IPS-15b (cell line): Measurements from ENCODE around the gene GCN1.

Source experiments
- H3K27me3 ChIP-seq: one replicate; pipeline ENCODE4 v1.6.1; 2013; ENCODE audit warnings: low read length; ENCODE audit not compliant: control insufficient read depth, insufficient read depth
- H3K36me3 ChIP-seq: one replicate; pipeline ENCODE4 v1.6.1; 2013; ENCODE audit warnings: low read length; ENCODE audit not compliant: control insufficient read depth, insufficient read depth
- H3K4me1 ChIP-seq: one replicate; pipeline ENCODE4 v1.6.1; 2013; ENCODE audit warnings: mild to moderate bottlenecking, low read length; ENCODE audit not compliant: control insufficient read depth, insufficient read depth
- H3K4me3 ChIP-seq: one replicate; pipeline ENCODE4 v1.5.1; 2013; ENCODE audit warnings: low read depth, low read length
- H3K9ac ChIP-seq: one replicate; pipeline ENCODE4 v1.6.1; 2013; ENCODE audit warnings: low read depth, mild to moderate bottlenecking, low read length
- H3K9me3 ChIP-seq: one replicate; pipeline ENCODE4 v1.6.1; 2013; ENCODE audit warnings: mild to moderate bottlenecking, low read length; ENCODE audit not compliant: control insufficient read depth, insufficient read depth

GCN1 gene

GRCh38 chr12:120164293-120164692 lies 30.2 kb downstream of the GCN1 start:
- H3K4me3 ChIP-seq, result no peak overlapping the region
- no peaks in the 10 kb centered on the region for H3K9me3 ChIP-seq
- H3K9ac ChIP-seq, result no peak overlapping the region
- H3K4me1 ChIP-seq, result no peaks in the 10 kb centered on the region
- peaks cover 71% of the 10 kb centered on the region for H3K36me3 ChIP-seq
- no peaks in the 10 kb centered on the region for H3K27me3 ChIP-seq

- Histone ChIP-seq H3K4me3 (no peak overlapping the region), H3K9me3 (no peaks in the 10 kb centered on the region), H3K9ac (no peak overlapping the region), H3K4me1 (no peaks in the 10 kb centered on the region), H3K27me3 (no peaks in the 10 kb centered on the region), H3K36me3 (peaks cover 74% of the 10 kb centered on the region)
Measured at GRCh38 chr12:120162763-120163162, 31.8 kb downstream of the GCN1 start.

- Histone ChIP-seq H3K36me3 (peaks cover 82% of the 10 kb centered on the region), H3K4me3 (no peak overlapping the region), H3K9me3 (no peaks in the 10 kb centered on the region), H3K27me3 (no peaks in the 10 kb centered on the region), H3K9ac (no peak overlapping the region), H3K4me1 (no peaks in the 10 kb centered on the region)
Measured at GRCh38 chr12:120161852-120162251, 32.7 kb downstream of the GCN1 start.

GRCh38 chr12:120159509-120160237 lies 34.8 kb downstream of the GCN1 start:
- no peaks in the 10 kb centered on the region for H3K27me3 ChIP-seq
- no peaks in the 10 kb centered on the region for H3K9me3 ChIP-seq
- H3K4me1 ChIP-seq, result no peaks in the 10 kb centered on the region
- no peak overlapping the region for H3K4me3 ChIP-seq
- H3K36me3 ChIP-seq, result peaks cover 94% of the 10 kb centered on the region
- H3K9ac ChIP-seq, result no peak overlapping the region

- no peaks in the 10 kb centered on the region for H3K4me1 ChIP-seq
- peaks cover 95% of the 10 kb centered on the region for H3K36me3 ChIP-seq
Measured at GRCh38 chr12:120158351-120158750, 36.2 kb downstream of the GCN1 start.

GRCh38 chr12:120157678-120158077 lies 36.8 kb downstream of the GCN1 start:
- H3K27me3 ChIP-seq, result no peaks in the 10 kb centered on the region
- H3K9ac ChIP-seq, result no peak overlapping the region
- no peak overlapping the region for H3K4me3 ChIP-seq
- no peaks in the 10 kb centered on the region for H3K9me3 ChIP-seq
- no peaks in the 10 kb centered on the region for H3K4me1 ChIP-seq
- peaks cover 95% of the 10 kb centered on the region for H3K36me3 ChIP-seq

More at GRCh38 chr12:120158351-120158750, 36.2 kb downstream of the GCN1 start:
- Histone ChIP-seq H3K4me3 (no peak overlapping the region), H3K9ac (no peak overlapping the region), H3K27me3 (no peaks in the 10 kb centered on the region), H3K9me3 (no peaks in the 10 kb centered on the region)

GRCh38 chr12:120156315-120157259 lies 37.9 kb downstream of the GCN1 start:
- H3K9ac ChIP-seq, result no peak overlapping the region
- H3K36me3 ChIP-seq, result peaks cover 87% of the 10 kb centered on the region
- no peak overlapping the region for H3K4me3 ChIP-seq
- H3K4me1 ChIP-seq, result no peaks in the 10 kb centered on the region
- no peaks in the 10 kb centered on the region for H3K9me3 ChIP-seq
- H3K27me3 ChIP-seq, result no peaks in the 10 kb centered on the region

- Histone ChIP-seq H3K27me3 (no peaks in the 10 kb centered on the region), H3K9ac (no peak overlapping the region), H3K4me1 (no peaks in the 10 kb centered on the region), H3K9me3 (no peaks in the 10 kb centered on the region), H3K4me3 (no peak overlapping the region), H3K36me3 (peaks cover 83% of the 10 kb centered on the region)
Measured at GRCh38 chr12:120155072-120155471, 39.4 kb downstream of the GCN1 start.

- no peaks in the 10 kb centered on the region for H3K9me3 ChIP-seq
- peaks cover 77% of the 10 kb centered on the region for H3K36me3 ChIP-seq
- no peaks in the 10 kb centered on the region for H3K4me1 ChIP-seq
- no peak overlapping the region for H3K4me3 ChIP-seq
- no peak overlapping the region for H3K9ac ChIP-seq
- no peaks in the 10 kb centered on the region for H3K27me3 ChIP-seq
Measured at GRCh38 chr12:120150919-120151525, 43.5 kb downstream of the GCN1 start.

GRCh38 chr12:120148011-120148410 lies 46.5 kb downstream of the GCN1 start:
- peaks cover 70% of the 10 kb centered on the region for H3K36me3 ChIP-seq
- H3K4me1 ChIP-seq, result no peaks in the 10 kb centered on the region
- no peaks in the 10 kb centered on the region for H3K27me3 ChIP-seq
- H3K9me3 ChIP-seq, result no peaks in the 10 kb centered on the region
- no peak overlapping the region for H3K4me3 ChIP-seq
- no peak overlapping the region for H3K9ac ChIP-seq

GRCh38 chr12:120145164-120145563 lies 49.4 kb downstream of the GCN1 start:
- no peak overlapping the region for H3K4me3 ChIP-seq
- H3K9me3 ChIP-seq, result no peaks in the 10 kb centered on the region
- no peak overlapping the region for H3K9ac ChIP-seq
- H3K4me1 ChIP-seq, result no peaks in the 10 kb centered on the region
- peaks cover 74% of the 10 kb centered on the region for H3K36me3 ChIP-seq
- H3K27me3 ChIP-seq, result no peaks in the 10 kb centered on the region
